Measurements from ENCODE around the gene SPATC1L.
A peak's percentile ranks its signal among the peaks of the same experiment; 100 is the strongest.
"Not testable (repeated sequence)": the region's sequence is repeated elsewhere in the genome, so short reads cannot be mapped to it uniquely, and the experiment has no call there.

SPATC1L gene

GRCh38 chr21:46184625-46185555 is 631 bp upstream of the SPATC1L start:
- peak; percentile 46 to 57 for DNase-seq (ENCODE audit: extremely low read depth in 1 of 2, low read depth in 1 of 2)

- not testable (repeated sequence) for DNase-seq (ENCODE audit: extremely low read depth in 1 of 2, low read depth in 1 of 2)
These were observed 836 bp downstream of the SPATC1L start for GRCh38 chr21:46183337-46183909.

- no peak for DNase-seq (ENCODE audit: extremely low read depth in 1 of 2, low read depth in 1 of 2)
These were observed 1.5 kb downstream of the SPATC1L start for GRCh38 chr21:46182548-46183336.

- DNase-seq (ENCODE audit: extremely low read depth in 1 of 2, low read depth in 1 of 2), result no peak
These were observed 2.2 kb downstream of the SPATC1L start for GRCh38 chr21:46181953-46182547.

- DNase-seq (ENCODE audit: extremely low read depth in 1 of 2, low read depth in 1 of 2), result no peak
These were observed 2.8 kb downstream of the SPATC1L start for GRCh38 chr21:46181436-46181835.

- no peak for DNase-seq (ENCODE audit: extremely low read depth in 1 of 2, low read depth in 1 of 2)
These were observed 3.4 kb downstream of the SPATC1L start for GRCh38 chr21:46180778-46181391.

GRCh38 chr21:46180079-46180722 is 4.1 kb downstream of the SPATC1L start:
- no peak for DNase-seq (ENCODE audit: extremely low read depth in 1 of 2, low read depth in 1 of 2)

- DNase-seq (ENCODE audit: extremely low read depth in 1 of 2, low read depth in 1 of 2), result no peak
These were observed 4.6 kb downstream of the SPATC1L start for GRCh38 chr21:46179708-46180078.

- DNase-seq (ENCODE audit: extremely low read depth in 1 of 2, low read depth in 1 of 2), result no peak
These were observed 5.3 kb downstream of the SPATC1L start for GRCh38 chr21:46178961-46179360.

GRCh38 chr21:46176443-46177129 is 7.7 kb downstream of the SPATC1L start:
- not testable (repeated sequence) for DNase-seq (ENCODE audit: extremely low read depth in 1 of 2, low read depth in 1 of 2)

- DNase-seq (ENCODE audit: extremely low read depth in 1 of 2, low read depth in 1 of 2), result no peak
These were observed 10.7 kb downstream of the SPATC1L start for GRCh38 chr21:46173573-46173972.

- DNase-seq (ENCODE audit: extremely low read depth in 1 of 2, low read depth in 1 of 2), result no peak
These were observed 11.3 kb downstream of the SPATC1L start for GRCh38 chr21:46172863-46173528.

- no peak for DNase-seq (ENCODE audit: extremely low read depth in 1 of 2, low read depth in 1 of 2)
These were observed 12.0 kb downstream of the SPATC1L start for GRCh38 chr21:46171996-46172862.

- DNase-seq (ENCODE audit: extremely low read depth in 1 of 2, low read depth in 1 of 2), result no peak
These were observed 12.7 kb downstream of the SPATC1L start for GRCh38 chr21:46171585-46171984.

- not testable (repeated sequence) for DNase-seq (ENCODE audit: extremely low read depth in 1 of 2, low read depth in 1 of 2)
These were observed 13.6 kb downstream of the SPATC1L start for GRCh38 chr21:46170436-46171193.

GRCh38 chr21:46168659-46169386 is 15.4 kb downstream of the SPATC1L start:
- DNase-seq (ENCODE audit: extremely low read depth in 1 of 2, low read depth in 1 of 2), result no peak

- DNase-seq (ENCODE audit: extremely low read depth in 1 of 2, low read depth in 1 of 2), result no peak
These were observed 16.0 kb downstream of the SPATC1L start for GRCh38 chr21:46168238-46168637.

Data from activated CD8-positive, alpha-beta memory T cell treated with anti-CD3 and anti-CD28 coated beads for 1 hour (primary cell).